ENCODE measurements around the gene RGPD3. TPM values are rescaled to one million over a fixed set of nuclear protein-coding genes. Genes with fewer than 3 reads are reported as not detected.

The RGPD3 gene
- total RNA-seq, 1 donor from 2014 or later: 0.13 TPM

GRCh38 chr2:106343274-106343673 is 124.9 kb downstream of the RGPD3 start:
- ATAC-seq (no peak), DNase-seq (ENCODE audit: low spot score) (no peak)

DNA sequence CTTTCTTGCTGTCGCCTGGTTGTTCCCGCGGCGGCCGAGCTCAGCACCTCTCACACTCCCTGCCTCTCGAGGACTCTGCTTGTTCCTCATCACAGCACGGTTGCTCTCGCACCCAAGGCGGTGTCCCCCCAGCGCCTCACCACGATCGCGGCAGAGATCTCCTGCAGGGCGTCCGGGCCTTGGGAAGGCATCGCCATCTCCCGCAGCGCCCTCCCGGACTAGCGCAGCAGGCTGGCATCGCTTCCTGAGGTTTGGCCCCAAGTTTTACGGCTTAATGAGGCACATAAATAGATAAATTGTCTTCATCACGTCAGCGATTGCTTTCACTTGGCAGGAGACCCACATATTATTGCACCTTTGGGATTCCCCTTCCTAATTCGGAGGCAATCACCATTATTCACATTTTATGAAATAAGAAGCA is 125.4 kb downstream of the RGPD3 start:
- no peak for DNase-seq (ENCODE audit: low spot score)
- ATAC-seq: no peak

GRCh38 chr2:106341666-106342065 is 126.5 kb downstream of the RGPD3 start:
- DNase-seq (ENCODE audit: low spot score) (no peak), ATAC-seq (no peak)

Other genes with a start within 250 kb of the RGPD3 start
- gene CD8B2, start 19.0 kb upstream of the RGPD3 start, total RNA-seq: not detected

All from left lobe of liver (tissue), 2 donors.